HG03097 (cell line): ENCODE results near the gene OGG1.
"Not testable (repeated sequence)": the region's sequence is repeated elsewhere in the genome, so short reads cannot be mapped to it uniquely, and the experiment has no call there.

Experiments used
- ATAC-seq: cut with Tn5 transposase; IDR thresholded peaks from one replicate; pipeline ENCODE4 v1.9.1; 2021; ENCODE audit not compliant: unreplicated experiment, low FRiP score

Gene OGG1

GRCh38 chr3:9760779-9761505 is 11.2 kb downstream of the OGG1 start:
- no peak for ATAC-seq

- no peak for ATAC-seq
Observed at GRCh38 chr3:9761919-9762318, 12.2 kb downstream of the OGG1 start.

GRCh38 chr3:9762871-9763270 is 13.1 kb downstream of the OGG1 start:
- no peak for ATAC-seq

GRCh38 chr3:9765865-9766264 is 16.1 kb downstream of the OGG1 start:
- no peak for ATAC-seq

GRCh38 chr3:9767418-9767817 is 17.7 kb downstream of the OGG1 start:
- ATAC-seq = no peak

- no peak for ATAC-seq
Observed at GRCh38 chr3:9768141-9768775, 18.5 kb downstream of the OGG1 start.

- ATAC-seq = no peak
Observed at GRCh38 chr3:9769012-9769411, 19.3 kb downstream of the OGG1 start.

GRCh38 chr3:9769426-9770275 is 19.9 kb downstream of the OGG1 start, which contains the start of gene CAMK1:
Gene CAMK1 (minus strand): TSS chr3:9769947. CDS start chr3:9767749, 2,198 bp downstream.
- no peak for ATAC-seq

- ATAC-seq = no peak
Observed at GRCh38 chr3:9770276-9770812, 20.6 kb downstream of the OGG1 start.

- not testable (repeated sequence) for ATAC-seq
Observed at GRCh38 chr3:9771007-9771406, 21.3 kb downstream of the OGG1 start.

- no peak for ATAC-seq
Observed at GRCh38 chr3:9776896-9777693, 27.3 kb downstream of the OGG1 start.

GRCh38 chr3:9777694-9778021 is 27.9 kb downstream of the OGG1 start:
- no peak for ATAC-seq

- ATAC-seq = no peak
Observed at GRCh38 chr3:9778143-9779074, 28.7 kb downstream of the OGG1 start.

- no peak for ATAC-seq
Observed at GRCh38 chr3:9779075-9779593, 29.4 kb downstream of the OGG1 start.

- ATAC-seq = peak; percentile 38
Observed at GRCh38 chr3:9779721-9780457, 30.1 kb downstream of the OGG1 start.

- ATAC-seq = no peak
Observed at GRCh38 chr3:9780458-9780812, 30.7 kb downstream of the OGG1 start.

- no peak for ATAC-seq
Observed at GRCh38 chr3:9780910-9781309, 31.2 kb downstream of the OGG1 start.

- ATAC-seq = no peak
Observed at GRCh38 chr3:9781551-9781950, 31.8 kb downstream of the OGG1 start.
